ENCODE measurements around the gene FLOT1. TPM values are rescaled to one million over a fixed set of nuclear protein-coding genes. Genes with fewer than 3 reads are reported as not detected.
A peak's percentile ranks its signal among the peaks of the same experiment; 100 is the strongest.

FLOT1 gene
- total and polyA plus RNA-seq, 9 of the 15 experiments (the other 6 are each of a cell fraction or from before 2014, with no cell fraction given), result 11.7 to 149 (median 118) TPM

- no peak for TF ChIP-seq SP2 (IDR thresholded peaks at IDR 0.05; ENCODE audit: extremely low read depth, low read depth, low read length, poor library complexity, severe bottlenecking)
- no peak for TF ChIP-seq CHD1 (IDR thresholded peaks at IDR 0.05; ENCODE audit: low read length)
- no peak for TF ChIP-seq NFXL1 (CRISPR knock-in tag; IDR thresholded peaks at IDR 0.05)
- no peak for TF ChIP-seq KDM1A (IDR thresholded peaks at IDR 0.05)
- TF ChIP-seq, protein P1, sequence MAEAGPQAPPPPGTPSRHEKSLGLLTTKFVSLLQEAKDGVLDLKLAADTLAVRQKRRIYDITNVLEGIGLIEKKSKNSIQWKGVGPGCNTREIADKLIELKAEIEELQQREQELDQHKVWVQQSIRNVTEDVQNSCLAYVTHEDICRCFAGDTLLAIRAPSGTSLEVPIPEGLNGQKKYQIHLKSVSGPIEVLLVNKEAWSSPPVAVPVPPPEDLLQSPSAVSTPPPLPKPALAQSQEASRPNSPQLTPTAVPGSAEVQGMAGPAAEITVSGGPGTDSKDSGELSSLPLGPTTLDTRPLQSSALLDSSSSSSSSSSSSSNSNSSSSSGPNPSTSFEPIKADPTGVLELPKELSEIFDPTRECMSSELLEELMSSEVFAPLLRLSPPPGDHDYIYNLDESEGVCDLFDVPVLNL (CRISPR knock-in tag; IDR thresholded peaks at IDR 0.05; ENCODE audit: low read depth), result no peak
- TF ChIP-seq, protein P2, sequence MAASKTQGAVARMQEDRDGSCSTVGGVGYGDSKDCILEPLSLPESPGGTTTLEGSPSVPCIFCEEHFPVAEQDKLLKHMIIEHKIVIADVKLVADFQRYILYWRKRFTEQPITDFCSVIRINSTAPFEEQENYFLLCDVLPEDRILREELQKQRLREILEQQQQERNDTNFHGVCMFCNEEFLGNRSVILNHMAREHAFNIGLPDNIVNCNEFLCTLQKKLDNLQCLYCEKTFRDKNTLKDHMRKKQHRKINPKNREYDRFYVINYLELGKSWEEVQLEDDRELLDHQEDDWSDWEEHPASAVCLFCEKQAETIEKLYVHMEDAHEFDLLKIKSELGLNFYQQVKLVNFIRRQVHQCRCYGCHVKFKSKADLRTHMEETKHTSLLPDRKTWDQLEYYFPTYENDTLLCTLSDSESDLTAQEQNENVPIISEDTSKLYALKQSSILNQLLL (CRISPR knock-in tag; IDR thresholded peaks at IDR 0.05; ENCODE audit: borderline replicate concordance), result no peak
- TF ChIP-seq HDGF (IDR thresholded peaks at IDR 0.05), result peak; percentile 82; the same call in 1 of the 2 replicates
- TF ChIP-seq FIP1L1 (IDR thresholded peaks at IDR 0.05; ENCODE audit: low read depth, low read length, poor library complexity, severe bottlenecking), result no peak
- no peak for TF ChIP-seq TRIM24 (IDR thresholded peaks at IDR 0.05)
- TF ChIP-seq CAMTA2 (CRISPR knock-in tag; conservative IDR thresholded peaks at IDR 0.05), result no peak
- no peak for TF ChIP-seq XRCC4 (IDR thresholded peaks at IDR 0.05; ENCODE audit: extremely low read depth, insufficient read depth, insufficient read length)
- no peak for TF ChIP-seq POLR3G (IDR thresholded peaks at IDR 0.05; ENCODE audit: extremely low read depth, insufficient read length, insufficient replicate concordance)
- no peak for TF ChIP-seq GMEB1 (CRISPR knock-in tag; IDR thresholded peaks at IDR 0.05)
- no peak for TF ChIP-seq SMC3 (conservative IDR thresholded peaks at IDR 0.05; ENCODE audit: insufficient read depth, low read depth, low read length)
- TF ChIP-seq GATA2 (CRISPR knock-in tag; IDR thresholded peaks at IDR 0.05), result no peak
- TF ChIP-seq RBM15 (IDR thresholded peaks at IDR 0.05; ENCODE audit: insufficient read depth, low read length), result no peak
- TF ChIP-seq SMAD2 (IDR thresholded peaks at IDR 0.05; ENCODE audit: low read depth, low read length), result no peak
- TF ChIP-seq ZNF696 (CRISPR knock-in tag; conservative IDR thresholded peaks at IDR 0.05), result no peak
- no peak for TF ChIP-seq ZNF766 (CRISPR knock-in tag; conservative IDR thresholded peaks at IDR 0.05)
- TF ChIP-seq SRSF3 (IDR thresholded peaks at IDR 0.05; ENCODE audit: insufficient read depth, low read length), result no peak
- no peak for TF ChIP-seq MCM3 (IDR thresholded peaks at IDR 0.05)
- peak in 1 of 2 experiments; percentile 45 for TF ChIP-seq E2F6 (IDR thresholded peaks at IDR 0.05; ENCODE audit: borderline replicate concordance in 1 of 2, extremely low read depth in 1 of 2, insufficient read depth in 1 of 2, insufficient read length in 1 of 2, low read depth in 1 of 2, low read length in 1 of 2, poor library complexity in 1 of 2, severe bottlenecking in 1 of 2)
Observed at GRCh38 chr6:30690403-30691207, 51.9 kb downstream of the FLOT1 start, which contains the start of gene NRM (continued).
